ENCODE measurements around the gene ABHD13.
A peak's percentile ranks its signal among the peaks of the same experiment; 100 is the strongest.
"Not testable (repeated sequence)": the region's sequence is repeated elsewhere in the genome, so short reads cannot be mapped to it uniquely, and the experiment has no call there.

Gene ABHD13

GRCh38 chr13:108210551-108210950 lies 7.6 kb upstream of the ABHD13 start:
- no peak overlapping the region for H3K4me3 ChIP-seq
- H3K27ac ChIP-seq, result no peak overlapping the region
- no peak for DNase-seq (ENCODE audit: low spot score)
- TF ChIP-seq CTCF (IDR thresholded peaks at IDR 0.05), result no peak

GRCh38 chr13:108212886-108213285 lies 5.3 kb upstream of the ABHD13 start:
- TF ChIP-seq CTCF (IDR thresholded peaks at IDR 0.05), result no peak
- Histone ChIP-seq H3K4me3 (no peak overlapping the region), H3K27ac (no peak overlapping the region)
- no peak for DNase-seq (ENCODE audit: low spot score)

GRCh38 chr13:108213946-108214345 lies 4.2 kb upstream of the ABHD13 start:
- no peak overlapping the region for H3K4me3 ChIP-seq
- H3K27ac ChIP-seq, result no peak overlapping the region
- no peak for DNase-seq (ENCODE audit: low spot score)
- TF ChIP-seq CTCF (IDR thresholded peaks at IDR 0.05), result no peak

GRCh38 chr13:108214441-108215271 lies 3.5 kb upstream of the ABHD13 start:
- H3K4me3 ChIP-seq, result peak overlapping the region; percentile 79
- peak overlapping the region in 1 of 2 donors; percentile 76 for H3K27ac ChIP-seq
- no peak for DNase-seq (ENCODE audit: low spot score)
- no peak for TF ChIP-seq CTCF (IDR thresholded peaks at IDR 0.05)

- peak within 1 kb of the TSS; percentile 25 to 76 for H3K27ac ChIP-seq
- H3K4me3 ChIP-seq, result peak within 1 kb of the TSS; percentile 79
- DNase-seq (ENCODE audit: low spot score), result peak; percentile 92
- TF ChIP-seq CTCF (IDR thresholded peaks at IDR 0.05), result no peak
Observed at GRCh38 chr13:108215436-108215835, 2.8 kb upstream of the ABHD13 start, which contains the start of gene LIG4. Gene LIG4 (minus strand): TSS chr13:108215536. CDS start chr13:108211268, 4,268 bp downstream.

GRCh38 chr13:108217307-108218043 lies 717 bp upstream of the ABHD13 start:
- H3K4me3 ChIP-seq, result peak overlapping the region; percentile 100
- not testable (repeated sequence) for DNase-seq (ENCODE audit: low spot score)
- peak overlapping the region; percentile 88 to 90 for H3K27ac ChIP-seq

- TF ChIP-seq CTCF (IDR thresholded peaks at IDR 0.05), result no peak
- peak overlapping the region in 1 of 2 donors; percentile 4 for H3K27ac ChIP-seq
- no peak for DNase-seq (ENCODE audit: low spot score)
- H3K4me3 ChIP-seq, result peak overlapping the region; percentile 100
Observed at GRCh38 chr13:108220041-108220440, 1.8 kb downstream of the ABHD13 start.
